GM21717 (cell line): Measurements from ENCODE around the gene ADAMTS10.
"Not testable (repeated sequence)": the region's sequence is repeated elsewhere in the genome, so short reads cannot be mapped to it uniquely, and the experiment has no call there.

Experiments used
- ATAC-seq: cut with Tn5 transposase; IDR thresholded peaks from one replicate; pipeline ENCODE4 v1.9.1; 2021; ENCODE audit warnings: mild to moderate bottlenecking, moderate library complexity; ENCODE audit not compliant: unreplicated experiment

Gene ADAMTS10

DNA sequence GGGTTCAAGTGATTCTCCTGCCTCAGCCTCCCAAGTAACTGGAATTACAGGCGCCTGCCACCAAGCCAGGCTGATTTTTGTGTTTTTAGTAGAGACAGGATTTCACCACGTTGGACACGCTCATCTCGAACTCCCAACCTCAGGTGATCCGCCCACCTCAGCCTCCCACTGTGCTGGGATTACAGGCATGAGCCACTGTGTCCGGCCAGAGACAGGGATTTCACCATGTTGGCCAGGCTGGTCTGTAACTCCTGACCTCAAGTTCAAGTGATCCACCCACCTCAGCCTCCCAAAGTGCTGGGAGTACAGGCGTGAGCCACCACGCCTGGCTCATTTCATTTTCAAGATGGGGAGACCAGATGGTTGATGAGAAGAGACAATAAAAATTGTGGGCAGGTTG, 45.6 kb downstream of the ADAMTS10 start:
- ATAC-seq: not testable (repeated sequence)

DNA sequence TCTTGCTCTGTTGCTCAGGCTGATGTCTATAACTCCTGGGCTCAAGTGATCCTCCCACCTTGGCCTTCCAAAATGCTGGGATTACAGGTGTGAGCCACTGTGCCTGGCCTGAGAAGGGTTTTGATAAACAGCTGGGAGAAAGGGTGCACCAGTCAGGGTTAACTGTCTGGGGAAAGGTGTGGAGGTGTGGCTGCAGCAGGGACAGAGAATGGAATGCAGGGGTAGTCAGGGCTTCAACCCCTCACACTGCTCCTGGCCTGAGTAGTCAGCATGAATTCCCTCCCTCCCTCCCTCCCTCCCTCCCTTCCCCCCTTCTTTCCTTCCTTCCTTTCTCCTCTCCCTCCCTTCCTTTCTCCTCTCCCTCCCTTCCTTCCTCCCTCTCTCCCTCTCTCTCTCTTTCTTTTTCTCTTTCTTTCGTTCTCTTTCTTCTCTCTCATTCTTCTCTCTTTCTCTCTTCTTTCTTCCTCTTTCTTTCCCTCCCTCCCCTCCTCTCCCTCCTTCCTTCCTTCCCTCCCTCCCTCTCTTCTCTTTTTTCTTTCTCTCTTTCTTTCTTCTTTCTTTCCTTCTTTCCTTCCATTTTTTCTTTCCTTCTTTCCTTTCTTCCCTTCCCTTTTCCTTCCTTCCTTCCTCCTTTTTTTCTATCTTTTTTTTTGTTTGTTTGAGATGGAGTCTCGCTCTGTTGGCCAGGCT, 49.3 kb downstream of the ADAMTS10 start:
- no peak for ATAC-seq

DNA sequence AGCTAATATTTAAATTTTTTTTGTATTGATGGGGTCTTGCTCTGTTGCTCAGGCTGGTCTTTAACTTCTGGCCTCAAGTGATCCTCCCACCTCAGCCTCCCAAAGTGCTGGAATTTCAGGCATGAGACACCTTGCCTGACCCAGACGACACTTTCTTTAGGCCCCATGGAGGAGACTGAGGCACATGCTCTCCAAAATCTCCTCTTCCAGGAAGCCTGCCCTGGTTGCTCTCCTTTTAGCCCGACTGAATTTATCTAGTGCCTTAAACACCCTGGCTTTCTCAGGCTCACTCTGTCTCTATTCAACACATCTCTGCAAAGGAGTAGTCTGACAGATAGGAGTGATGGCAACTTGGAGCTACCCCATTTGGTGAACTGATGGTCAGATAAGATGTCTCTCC, 52.2 kb downstream of the ADAMTS10 start:
- ATAC-seq: no peak

DNA sequence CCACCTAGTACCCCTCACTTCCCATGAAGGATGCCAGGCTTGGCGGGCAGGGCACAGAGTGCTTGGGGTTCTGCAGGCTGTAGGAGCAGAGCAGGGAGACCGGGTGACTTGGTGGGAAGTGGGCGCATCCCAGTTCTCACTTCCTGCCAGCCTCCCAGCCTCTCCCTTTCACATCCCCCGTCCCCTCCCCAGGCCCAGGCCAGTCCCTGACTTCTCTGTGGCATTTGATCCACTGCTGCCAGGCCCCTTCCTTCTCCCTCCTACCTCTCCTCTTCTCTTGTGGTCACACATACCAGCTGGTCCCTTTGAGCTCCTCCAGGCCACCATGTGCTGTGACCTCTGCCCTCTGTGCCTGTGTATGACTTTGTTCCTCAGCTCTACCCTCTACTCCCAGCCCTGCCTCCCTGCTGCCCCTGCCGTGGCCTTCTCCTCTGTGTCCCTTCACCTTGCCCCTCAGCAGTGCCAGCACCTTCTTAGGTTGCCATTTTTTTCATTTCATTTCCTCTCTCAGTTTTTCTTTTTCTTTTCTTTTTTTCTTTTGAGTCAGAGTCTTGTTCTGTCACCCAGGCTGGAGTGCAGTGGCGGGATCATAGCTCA, 52.8 kb downstream of the ADAMTS10 start:
- ATAC-seq: no peak

DNA sequence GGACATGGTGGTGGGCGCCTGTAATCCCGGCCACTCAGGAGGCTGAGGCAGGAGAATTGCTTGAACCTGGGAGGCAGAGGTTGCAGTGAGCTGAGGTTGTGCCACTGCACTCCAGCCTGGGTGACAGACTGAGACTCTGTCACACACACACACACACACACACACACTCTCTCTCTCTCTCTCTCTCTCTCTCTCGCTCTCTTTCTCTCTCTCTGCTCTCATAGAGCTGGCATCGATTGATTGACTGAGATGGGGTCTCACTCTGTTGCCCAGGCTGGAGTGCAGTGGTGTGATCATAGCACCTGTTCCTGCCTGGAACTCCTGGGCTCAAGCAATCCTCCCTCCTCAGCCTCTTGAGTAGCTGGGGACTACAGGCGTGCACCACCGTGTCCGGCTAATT, 56.8 kb downstream of the ADAMTS10 start:
- not testable (repeated sequence) for ATAC-seq

DNA sequence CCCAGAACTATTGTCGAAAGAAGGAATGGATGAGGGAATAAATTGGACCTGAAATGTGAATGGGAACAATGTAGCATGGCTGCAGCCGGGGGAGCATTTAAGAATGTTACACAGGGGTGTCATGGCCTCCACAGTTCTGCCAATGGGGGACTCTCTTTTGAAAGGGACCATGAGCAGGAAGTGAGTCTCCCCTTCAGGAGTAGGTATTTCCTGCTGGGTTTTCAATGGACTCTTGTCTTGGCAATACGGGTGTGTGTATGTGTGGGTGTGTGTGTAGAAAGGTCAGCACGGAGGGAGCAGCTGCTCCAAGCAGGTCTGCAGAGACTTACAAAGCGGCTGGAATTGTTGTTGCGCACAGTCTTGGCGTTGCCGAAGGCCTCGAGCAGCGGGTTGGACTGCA, 57.7 kb downstream of the ADAMTS10 start:
- ATAC-seq: no peak

DNA sequence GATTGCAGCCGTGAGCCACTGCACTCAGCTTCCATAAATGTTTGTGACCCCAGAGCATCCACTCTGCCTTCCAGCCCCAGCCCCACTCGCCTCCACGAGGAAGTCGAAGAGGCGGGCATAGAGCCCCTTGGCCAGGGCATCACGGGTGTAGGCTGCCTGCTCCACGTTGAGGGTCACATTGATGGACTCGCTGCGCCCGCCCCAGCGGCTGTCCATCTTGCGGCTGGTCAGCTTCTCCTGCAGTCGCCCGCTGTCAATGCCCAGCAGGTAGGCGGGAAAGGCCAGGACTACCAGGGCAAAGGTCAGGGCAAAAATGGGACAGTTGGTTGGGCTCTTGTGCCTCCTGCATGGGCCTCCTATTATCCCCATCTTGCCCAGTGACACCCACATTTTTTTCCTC, 60.4 kb downstream of the ADAMTS10 start:
- ATAC-seq: no peak

DNA sequence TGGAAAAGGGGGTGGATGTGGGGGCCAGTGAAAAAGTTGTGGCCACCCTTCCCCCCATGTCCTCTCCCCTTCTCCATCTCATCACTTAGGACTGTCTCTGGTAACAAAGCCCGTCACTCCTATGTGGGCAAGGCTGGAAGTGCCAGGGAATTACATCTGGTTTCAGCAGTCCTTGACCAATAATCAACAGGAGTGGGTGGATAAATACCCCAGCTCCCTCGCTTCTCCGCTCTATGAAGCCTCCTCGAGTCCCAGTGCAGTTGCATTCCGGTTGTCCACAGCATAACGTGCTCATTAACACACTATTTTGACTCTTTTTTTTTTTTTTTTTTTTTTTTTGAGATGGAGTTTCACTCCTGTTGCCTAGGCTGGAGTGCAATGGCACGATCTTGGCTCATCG, 64.8 kb downstream of the ADAMTS10 start:
- ATAC-seq: no peak

DNA sequence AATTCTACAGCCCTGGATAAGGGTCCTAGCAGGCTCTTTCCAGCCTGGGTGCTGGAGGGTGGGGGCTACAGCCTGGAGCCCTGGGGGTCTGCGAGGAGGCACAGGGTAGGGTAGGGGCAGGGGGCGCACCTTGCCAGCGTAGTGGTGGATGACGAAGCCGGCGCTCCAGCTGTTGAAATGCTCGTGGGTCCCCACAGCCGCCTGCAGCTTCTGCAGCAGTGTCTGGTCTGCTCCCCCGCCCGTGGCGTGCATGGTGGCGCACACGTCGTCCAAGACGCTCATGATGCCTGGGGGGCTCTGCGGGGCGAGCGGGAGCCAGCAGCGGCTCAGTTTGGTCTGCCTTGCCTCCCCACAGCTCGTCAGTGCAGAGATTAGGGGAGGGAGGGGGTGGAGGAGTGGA, 66.3 kb downstream of the ADAMTS10 start:
- no peak for ATAC-seq

DNA sequence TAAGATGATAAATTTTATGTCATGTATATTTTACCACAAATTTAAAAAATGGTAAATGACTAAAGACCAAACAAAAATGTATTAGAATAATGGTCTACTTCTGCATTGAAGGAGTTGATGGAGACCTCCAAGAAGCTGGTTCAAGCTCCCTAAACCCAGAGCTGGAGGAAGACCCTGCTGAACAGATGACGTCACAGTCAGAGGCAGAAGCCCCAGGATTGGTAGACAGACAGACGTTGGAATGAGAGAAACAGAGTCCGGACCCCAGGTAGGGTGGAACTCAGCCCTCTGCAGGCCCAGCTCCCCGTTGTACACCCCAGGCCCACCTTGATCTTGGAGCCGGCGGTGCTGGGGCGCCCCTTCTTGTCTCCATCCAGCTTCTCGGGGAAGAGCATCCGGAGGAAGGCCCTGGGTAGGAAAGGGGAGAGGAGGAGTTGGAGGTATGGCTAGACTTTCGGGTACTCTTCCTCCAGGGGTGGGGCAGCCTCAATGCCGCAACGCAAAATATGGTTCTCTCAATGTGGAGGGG, 70.8 kb downstream of the ADAMTS10 start:
- no peak for ATAC-seq

DNA sequence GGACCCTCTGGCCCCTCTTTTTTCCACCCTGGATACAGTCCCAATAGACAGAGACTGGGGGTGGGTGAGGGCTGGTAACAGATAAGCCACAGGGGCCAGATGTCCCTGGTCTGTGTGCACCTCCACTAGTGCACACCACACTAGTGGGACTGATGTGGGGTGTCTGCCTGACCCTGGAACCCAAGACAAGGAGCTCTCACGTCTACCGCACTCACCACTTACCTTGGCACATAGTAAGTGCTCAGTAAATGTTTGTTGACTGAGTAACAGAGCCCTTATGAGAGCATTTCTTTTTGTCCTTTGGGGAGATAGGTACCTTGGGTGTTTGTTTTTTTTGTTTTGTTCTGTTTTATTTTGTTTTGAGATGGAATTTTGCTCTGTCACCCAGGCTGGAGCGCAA, 73.4 kb downstream of the ADAMTS10 start:
- ATAC-seq: no peak

DNA sequence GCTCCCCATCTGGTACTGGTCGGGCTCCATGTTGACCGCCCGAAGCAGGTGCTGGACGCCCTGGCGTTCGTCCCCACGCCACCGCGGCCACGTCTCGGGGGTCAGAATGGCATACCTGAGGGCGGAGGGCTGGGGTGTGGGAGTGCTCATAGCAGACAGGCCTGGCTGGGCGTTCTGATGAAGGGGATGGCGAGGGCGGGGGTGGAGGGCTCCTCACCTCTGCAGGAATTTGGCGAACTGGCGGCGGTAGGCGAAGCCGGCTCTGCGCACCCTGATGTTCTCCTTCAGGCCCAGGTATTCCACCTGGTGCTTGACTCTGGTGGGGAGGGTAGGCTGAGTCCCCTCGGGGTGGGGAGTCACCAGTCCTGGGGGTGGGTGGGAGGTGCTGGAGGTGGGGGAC, 74.2 kb downstream of the ADAMTS10 start:
- no peak for ATAC-seq

DNA sequence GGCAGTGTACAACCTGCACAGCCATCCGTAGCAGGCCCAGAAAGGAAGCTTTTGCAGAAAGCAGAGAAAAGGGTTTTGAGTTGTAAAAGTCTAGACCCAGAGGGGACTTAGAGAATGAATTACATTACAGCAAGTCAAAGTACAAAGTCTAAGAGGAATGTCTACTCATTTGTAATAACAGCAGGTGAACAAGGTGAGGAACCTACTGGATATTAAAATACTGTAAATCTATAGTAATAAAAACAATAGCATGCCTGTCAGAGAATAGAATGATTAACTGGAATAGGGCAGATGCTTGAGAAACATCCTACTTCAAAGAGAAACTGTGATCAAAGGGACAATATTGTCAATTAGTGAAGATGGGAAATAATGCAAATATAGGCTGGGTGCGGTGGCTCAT, 78.3 kb downstream of the ADAMTS10 start:
- ATAC-seq: no peak

DNA sequence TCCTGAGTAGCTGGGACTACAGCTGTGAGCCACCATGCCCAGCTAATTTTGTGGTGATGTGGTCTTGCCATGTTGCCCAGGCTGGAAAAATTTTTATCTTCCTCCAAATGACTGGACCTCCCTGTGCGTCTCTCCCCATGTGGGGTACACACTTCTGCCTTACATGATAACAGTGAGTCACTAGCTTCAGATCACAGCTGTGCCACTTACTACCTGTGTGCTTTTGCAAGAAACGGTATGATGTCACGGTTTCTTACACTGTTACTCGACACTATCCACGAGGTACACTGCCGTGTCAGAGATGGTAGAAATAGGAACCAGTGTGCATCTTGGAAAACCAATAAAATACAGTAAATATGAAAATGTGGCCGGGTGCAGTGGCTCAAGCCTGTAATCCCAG, 79.0 kb downstream of the ADAMTS10 start:
- ATAC-seq: no peak
